ENCODE data around the gene ARPC4. TPM values are rescaled to one million over a fixed set of nuclear protein-coding genes. Genes with fewer than 3 reads are reported as not detected.
A peak's percentile ranks its signal among the peaks of the same experiment; 100 is the strongest.

ARPC4 gene
- total and polyA plus RNA-seq, 10 of the 15 experiments (the other 5 are each of a cell fraction or from before 2014, with no cell fraction given): 42.0 to 354 (median 268) TPM

- SMC1A ChIA-PET (ENCODE audit: uncharacterized antibody, unreplicated experiment): interaction anchor here (1.1 to 1.2 kb wide), 2 partner anchors 27 to 72 kb away, joined by 3 read pairs; no protein-coding TSS in a partner anchor
- DNase-seq (ENCODE audit: low read depth, low spot score) (no peak), FAIRE-seq (no peak), ATAC-seq (peak; percentile 48)
- peaks cover 13% of the 10 kb centered on the region for H3K4me1 ChIP-seq (ENCODE audit: control insufficient read depth, insufficient read depth, low read length)
- TF ChIP-seq RELA (IDR thresholded peaks at IDR 0.05; ENCODE audit: borderline replicate concordance, partially characterized antibody): no peak
- no peak for TF ChIP-seq POU2F2 (IDR thresholded peaks at IDR 0.05; ENCODE audit: borderline replicate concordance, low read depth, low read length)
- TF ChIP-seq JUNB (IDR thresholded peaks at IDR 0.05): no peak
- TF ChIP-seq LARP7 (IDR thresholded peaks at IDR 0.05): no peak
- peak; percentile 61; the same call in 1 of the 2 replicates for TF ChIP-seq NBN (IDR thresholded peaks at IDR 0.05)
- peak; percentile 21; the same call in 1 of the 2 replicates for TF ChIP-seq HDGF (IDR thresholded peaks at IDR 0.05)
- TF ChIP-seq, protein P1, sequence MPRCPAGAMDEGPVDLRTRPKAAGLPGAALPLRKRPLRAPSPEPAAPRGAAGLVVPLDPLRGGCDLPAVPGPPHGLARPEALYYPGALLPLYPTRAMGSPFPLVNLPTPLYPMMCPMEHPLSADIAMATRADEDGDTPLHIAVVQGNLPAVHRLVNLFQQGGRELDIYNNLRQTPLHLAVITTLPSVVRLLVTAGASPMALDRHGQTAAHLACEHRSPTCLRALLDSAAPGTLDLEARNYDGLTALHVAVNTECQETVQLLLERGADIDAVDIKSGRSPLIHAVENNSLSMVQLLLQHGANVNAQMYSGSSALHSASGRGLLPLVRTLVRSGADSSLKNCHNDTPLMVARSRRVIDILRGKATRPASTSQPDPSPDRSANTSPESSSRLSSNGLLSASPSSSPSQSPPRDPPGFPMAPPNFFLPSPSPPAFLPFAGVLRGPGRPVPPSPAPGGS (IDR thresholded peaks at IDR 0.05; ENCODE audit: borderline replicate concordance, insufficient read depth, low read depth, low read length, poor library complexity, severe bottlenecking): no peak
- TF ChIP-seq MLLT1 (IDR thresholded peaks at IDR 0.05): peak; percentile 74
- TF ChIP-seq IKZF2 (IDR thresholded peaks at IDR 0.05): peak in 1 of 2 experiments; percentile 58; a peak in 2 of 4 replicates
- no peak; the same call in 1 of the 2 replicates for TF ChIP-seq ZNF687 (IDR thresholded peaks at IDR 0.05)
- peak; percentile 30; the same call in 1 of the 2 replicates for TF ChIP-seq RELB (IDR thresholded peaks at IDR 0.05; ENCODE audit: low read depth)
- TF ChIP-seq, protein P2, sequence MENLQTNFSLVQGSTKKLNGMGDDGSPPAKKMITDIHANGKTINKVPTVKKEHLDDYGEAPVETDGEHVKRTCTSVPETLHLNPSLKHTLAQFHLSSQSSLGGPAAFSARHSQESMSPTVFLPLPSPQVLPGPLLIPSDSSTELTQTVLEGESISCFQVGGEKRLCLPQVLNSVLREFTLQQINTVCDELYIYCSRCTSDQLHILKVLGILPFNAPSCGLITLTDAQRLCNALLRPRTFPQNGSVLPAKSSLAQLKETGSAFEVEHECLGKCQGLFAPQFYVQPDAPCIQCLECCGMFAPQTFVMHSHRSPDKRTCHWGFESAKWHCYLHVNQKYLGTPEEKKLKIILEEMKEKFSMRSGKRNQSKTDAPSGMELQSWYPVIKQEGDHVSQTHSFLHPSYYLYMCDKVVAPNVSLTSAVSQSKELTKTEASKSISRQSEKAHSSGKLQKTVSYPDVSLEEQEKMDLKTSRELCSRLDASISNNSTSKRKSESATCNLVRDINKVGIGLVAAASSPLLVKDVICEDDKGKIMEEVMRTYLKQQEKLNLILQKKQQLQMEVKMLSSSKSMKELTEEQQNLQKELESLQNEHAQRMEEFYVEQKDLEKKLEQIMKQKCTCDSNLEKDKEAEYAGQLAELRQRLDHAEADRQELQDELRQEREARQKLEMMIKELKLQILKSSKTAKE (IDR thresholded peaks at IDR 0.05; ENCODE audit: low read depth, poor library complexity, severe bottlenecking): no peak
- 0 out of 2 replicates have a peak, but pooled peaks have one; percentile 15 for TF ChIP-seq ATF7 (IDR thresholded peaks at IDR 0.05; ENCODE audit: low read depth)
- peak overlapping the region; percentile 80 for H3K9ac ChIP-seq (ENCODE audit: control insufficient read depth, insufficient read depth, low read length)
- no peaks in the 10 kb centered on the region for H4K20me1 ChIP-seq (ENCODE audit: control insufficient read depth, insufficient read depth)
- peak overlapping the region; percentile 90 for H3K4me2 ChIP-seq (ENCODE audit: control insufficient read depth, insufficient read depth)
- no peaks in the 10 kb centered on the region for H3K9me3 ChIP-seq (replicated peaks; ENCODE audit: control insufficient read depth, insufficient read depth, low read length)
- in situ Hi-C loops (cut with MboI): no loop called here
- BruUV-seq (replicated peaks): no TSS peak
- CTCF ChIA-PET: interaction anchor here (1.0 kb wide), 1 partner anchor 35 kb away, joined by 3 read pairs; the partner anchor contains the start of gene RPUSD3
- no peaks in the 10 kb centered on the region for H3K79me2 ChIP-seq (ENCODE audit: control insufficient read depth, insufficient read depth, low read length)
- H3K36me3 ChIP-seq (ENCODE audit: control insufficient read depth in 2 of 2, insufficient read depth in 2 of 2, low read length in 1 of 2): peaks cover 15 to 28% of the 10 kb centered on the region in 2 experiments
- RAD21 ChIA-PET (ENCODE audit: unreplicated experiment): interaction anchor here (1.2 to 2.0 kb wide), 3 partner anchors 13 to 27 kb away, joined by 3 to 6 read pairs (median 4); partner anchors contain the start of gene ARPC4
- intact Hi-C loops (cut with micrococcal nuclease; ENCODE audit: unreplicated experiment): loop anchor here (5.0 kb wide), 1 partner anchor 77 kb away; the partner anchor contains the start of gene BRPF1
- peak overlapping the region; percentile 52 for H2AFZ ChIP-seq (ENCODE audit: control insufficient read depth, low read depth, low read length)
- WGBS (ENCODE audit: insufficient coverage, insufficient replicate concordance, low lambda C conversion rate, missing lambda C conversion rate): 28% methylated on average over 4 of the region's 4 CpGs
- no peaks in the 10 kb centered on the region for H3K27me3 ChIP-seq (replicated peaks in 1 of 2; ENCODE audit: control insufficient read depth in 2 of 2, insufficient read depth in 2 of 2, low read length in 1 of 2)
- POLR2A ChIA-PET: interaction anchor here (0.6 to 2.9 kb wide), 3 partner anchors 13 to 457 kb away, joined by 3 to 19 read pairs (median 3); no protein-coding TSS in a partner anchor
- H3K27ac ChIP-seq (ENCODE audit: control insufficient read depth, insufficient read depth): peak overlapping the region; percentile 75
- H3K4me3 ChIP-seq: peak overlapping the region; percentile 81
Measured at GRCh38 chr3:9809239-9809614, 16.3 kb downstream of the ARPC4 start.
